HepG2 (cell line): ENCODE results near the gene SMPX. TPM values are rescaled to one million over a fixed set of nuclear protein-coding genes. Genes with fewer than 3 reads are reported as not detected.

Experiments used
- ATAC-seq: fragments of 200-7000 bp; cut with Tn5 transposase; 3 replicates; pipeline ENCODE4 v1.9.1; 2020; ENCODE audit warnings: mild to moderate bottlenecking, moderate library complexity
- BruUV-seq: library from RNA; stranded (reverse); fragments of 400-500 nt; replicated peaks from 2 replicates; lab custom pipeline; 2021; lab: Mats Ljungman, UMichigan
- CTCF ChIA-PET: fragments of 300-600 bp; formaldehyde crosslinking; extraction: SDS; loops from one replicate; lab custom pipeline; 2021; ENCODE audit warnings: low total read pairs, inconsistent platforms, low intra/inter-chr PET ratio; lab: Yijun Ruan, JAX
- POLR2A ChIA-PET: fragments of 350-600 bp; sonication (Branson Sonifier 250); formaldehyde crosslinking; loops from one replicate; lab custom pipeline; 2020; ENCODE audit warnings: antibody characterized with exemption, inconsistent platforms; lab: Yijun Ruan, JAX
- DNase-seq: peaks from one replicate; pipeline ENCODE4 v3.0.0-alpha.2; 2015; ENCODE audit warnings: low spot score
- FAIRE-seq: peaks from 3 replicates; lab custom pipeline; 2011; peaks lifted over from hg19 to GRCh38; lab: Jason Lieb, UNC
- H2AFZ ChIP-seq: one replicate; pipeline ENCODE4 v1.6.1; 2011; ENCODE audit warnings: low read length, inconsistent platforms
- H3K27ac ChIP-seq: fragments of 300-600 bp; 3 replicates; pipeline ENCODE4 v1.8.0; 2011; ENCODE audit warnings: mixed run types, mild to moderate bottlenecking, mixed read lengths, low read length, inconsistent platforms; ENCODE audit not compliant: insufficient read depth; ENCODE audit errors: extremely low read length
- H3K27me3 ChIP-seq, 2 experiments: fragments of 200-600 bp in 1 of 2; 2 replicates in 1 of 2; 3 replicates in 1 of 2; pipeline versions ENCODE4 v1.6.0 to v1.8.0; 2011; ENCODE audit warnings: low read length in 2 of 2, mild to moderate bottlenecking in 2 of 2, moderate library complexity in 2 of 2, inconsistent platforms in 1 of 2; ENCODE audit not compliant: insufficient read depth in 2 of 2, control insufficient read depth in 1 of 2
- H3K36me3 ChIP-seq, 2 experiments: fragments of 200-600 bp in 1 of 2; replicated peaks in 1 of 2; 2 replicates in 1 of 2; 3 replicates in 1 of 2; pipeline versions ENCODE4 v1.5.1 to v1.8.0; 2011; ENCODE audit warnings: low read length in 2 of 2, inconsistent platforms in 1 of 2; ENCODE audit not compliant: insufficient read depth in 2 of 2, control insufficient read depth in 1 of 2
- H3K4me1 ChIP-seq: 2 replicates; pipeline ENCODE4 v1.5.1; 2012; ENCODE audit warnings: low read length, inconsistent platforms; ENCODE audit not compliant: insufficient read depth
- H3K4me2 ChIP-seq: 2 replicates; pipeline ENCODE4 v1.6.0; 2011; ENCODE audit warnings: low read depth, low read length, inconsistent platforms
- H3K4me3 ChIP-seq, 3 experiments: fragments of 200-600 bp in 1 of 3; sonication (generic), shearing (Covaris generic) in 1 of 3; replicated peaks in 1 of 3; 2 replicates each; pipeline ENCODE4 v1.5.1; 2011 to 2016; ENCODE audit warnings: low read length in 3 of 3, inconsistent platforms in 2 of 3, low read depth in 2 of 3, mild to moderate bottlenecking in 2 of 3, control low read depth in 1 of 3, mixed read lengths in 1 of 3; ENCODE audit not compliant: insufficient read depth in 1 of 3
- H3K79me2 ChIP-seq: one replicate; pipeline ENCODE4 v1.6.1; 2011; ENCODE audit warnings: low read length, inconsistent platforms; ENCODE audit not compliant: insufficient read depth
- H3K9ac ChIP-seq: 2 replicates; pipeline ENCODE4 v1.6.0; 2011; ENCODE audit warnings: mild to moderate bottlenecking, low read depth, low read length, inconsistent platforms; ENCODE audit not compliant: insufficient read depth
- H3K9me3 ChIP-seq: 2 replicates; pipeline ENCODE4 v1.5.1; 2012; ENCODE audit warnings: mild to moderate bottlenecking, low read length
- H4K20me1 ChIP-seq: 2 replicates; pipeline ENCODE4 v1.6.0; 2011; ENCODE audit warnings: inconsistent platforms, mild to moderate bottlenecking, low read length, moderate library complexity; ENCODE audit not compliant: insufficient read depth
- CBX5 ChIP-seq: sonication (generic); formaldehyde crosslinking; IDR thresholded peaks from 2 replicates; pipeline ENCODE4 v1.4.0; 2020; ENCODE audit warnings: missing genetic modification reagents, borderline replicate concordance
- FOXK1 ChIP-seq: sonication (generic); formaldehyde crosslinking; IDR thresholded peaks from 2 replicates; pipeline ENCODE4 v1.4.0; 2020; ENCODE audit warnings: low read depth, missing genetic modification reagents, borderline replicate concordance
- ISL2 ChIP-seq: sonication (generic); formaldehyde crosslinking; IDR thresholded peaks from 2 replicates; pipeline ENCODE4 v1.5.0; 2020; ENCODE audit warnings: missing genetic modification reagents
- SNRNP70 ChIP-seq: fragments of 200-400 bp; formaldehyde crosslinking; IDR thresholded peaks from 2 replicates; pipeline ENCODE4 v1.6.1; 2017; ENCODE audit warnings: mild to moderate bottlenecking, low read depth, low read length, moderate library complexity
- ZBTB7A ChIP-seq: sonication (generic); formaldehyde crosslinking; IDR thresholded peaks from 2 replicates; pipeline ENCODE4 v1.8.0; 2022; ENCODE audit warnings: mild to moderate bottlenecking, missing genetic modification reagents
- ZNF367 ChIP-seq: sonication (generic); formaldehyde crosslinking; IDR thresholded peaks from 2 replicates; pipeline ENCODE4 v1.4.0; 2020; ENCODE audit warnings: missing genetic modification reagents, borderline replicate concordance
- ZSCAN22 ChIP-seq: sonication (generic); formaldehyde crosslinking; IDR thresholded peaks from 2 replicates; pipeline ENCODE4 v1.4.0; 2020; ENCODE audit warnings: mild to moderate bottlenecking, missing genetic modification reagents
- WGBS: methylation state at CpG from one replicate; pipeline ENCODE4 v1.1.6; 2017; ENCODE audit warnings: low lambda C conversion rate; 5-methylcytosine and 5-hydroxymethylcytosine counted together
- in situ Hi-C: cut with HindIII; loops from 2 replicates; pipeline ENCODE4 v1.10.0; 2017; ENCODE audit warnings: low pct_unique_long_range_greater_than_20kb; ENCODE audit not compliant: extremely low pct_ligation_motif_present
- intact Hi-C: fragments of 100-400 bp; cut with micrococcal nuclease; formaldehyde crosslinking; loops from one replicate; pipeline ENCODE4 v1.10.0; 2022; ENCODE audit not compliant: unreplicated experiment
- polyA plus RNA-seq, 8 experiments: library from polyadenylated mRNA; depleted of rRNA in 3 of 8; stranded (reverse) in 7 of 8; unstranded in 1 of 8; fragments of >200 nt; fragmentation: Illumina TruSeq in 4 of 8; extraction: Trizol in 4 of 8; gene quantifications; 2 replicates each; pipeline versions ENCODE4 v1.2.1 to v1.2.3, GENCODE V29; 2011 to 2016; ENCODE audit warnings: low read depth in 4 of 8, missing spikeins in 1 of 8, mixed read lengths in 1 of 8; ENCODE audit not compliant: insufficient read depth in 1 of 8
- total RNA-seq, 5 experiments: library from RNA; depleted of rRNA; stranded (reverse); fragments of >200 nt; fragmentation: Illumina TruSeq; extraction: Trizol; gene quantifications; 2 replicates each; pipeline ENCODE4 v1.2.3, GENCODE V29; 2016; ENCODE audit warnings: low read depth in 1 of 5
- TF ChIP-seq, protein P1 (sequence below): sonication (generic); formaldehyde crosslinking; IDR thresholded peaks from 2 replicates; pipeline ENCODE4 v1.4.0; 2020; ENCODE audit warnings: missing genetic modification reagents
- TF ChIP-seq, protein P2 (sequence below): sonication (generic); formaldehyde crosslinking; IDR thresholded peaks from 2 replicates; pipeline ENCODE4 v1.5.0; 2020; ENCODE audit warnings: missing genetic modification reagents, mild to moderate bottlenecking, borderline replicate concordance
- TF ChIP-seq, protein P3 (sequence below): sonication (generic); formaldehyde crosslinking; IDR thresholded peaks from 2 replicates; pipeline ENCODE4 v1.8.1; 2022; ENCODE audit warnings: mild to moderate bottlenecking, missing genetic modification reagents

Gene SMPX
- total and polyA plus RNA-seq, 2 of the 13 experiments (the other 11 are each of a cell fraction or from before 2014, with no cell fraction given): 0.95 to 1.8 TPM

DNA sequence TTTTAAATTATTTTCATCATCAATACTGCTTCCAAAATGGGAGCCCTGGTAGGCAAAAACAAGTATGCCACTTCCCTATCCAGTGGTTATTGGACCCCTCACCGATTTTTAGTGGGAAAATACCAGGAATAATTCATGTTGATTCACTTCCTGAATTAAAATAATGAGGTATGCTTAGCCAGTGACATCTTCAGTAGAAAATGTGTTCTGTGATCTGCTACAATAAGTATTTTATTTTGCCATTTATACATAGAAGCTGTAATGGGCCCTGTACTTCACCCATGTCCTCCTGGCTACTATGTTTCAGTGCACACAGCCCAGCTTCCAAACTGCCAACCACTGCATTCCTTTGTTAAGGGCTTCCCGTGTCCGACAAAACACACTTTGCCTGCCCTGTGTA is 58.8 kb downstream of the SMPX start (continued):
- TF ChIP-seq, protein P1, sequence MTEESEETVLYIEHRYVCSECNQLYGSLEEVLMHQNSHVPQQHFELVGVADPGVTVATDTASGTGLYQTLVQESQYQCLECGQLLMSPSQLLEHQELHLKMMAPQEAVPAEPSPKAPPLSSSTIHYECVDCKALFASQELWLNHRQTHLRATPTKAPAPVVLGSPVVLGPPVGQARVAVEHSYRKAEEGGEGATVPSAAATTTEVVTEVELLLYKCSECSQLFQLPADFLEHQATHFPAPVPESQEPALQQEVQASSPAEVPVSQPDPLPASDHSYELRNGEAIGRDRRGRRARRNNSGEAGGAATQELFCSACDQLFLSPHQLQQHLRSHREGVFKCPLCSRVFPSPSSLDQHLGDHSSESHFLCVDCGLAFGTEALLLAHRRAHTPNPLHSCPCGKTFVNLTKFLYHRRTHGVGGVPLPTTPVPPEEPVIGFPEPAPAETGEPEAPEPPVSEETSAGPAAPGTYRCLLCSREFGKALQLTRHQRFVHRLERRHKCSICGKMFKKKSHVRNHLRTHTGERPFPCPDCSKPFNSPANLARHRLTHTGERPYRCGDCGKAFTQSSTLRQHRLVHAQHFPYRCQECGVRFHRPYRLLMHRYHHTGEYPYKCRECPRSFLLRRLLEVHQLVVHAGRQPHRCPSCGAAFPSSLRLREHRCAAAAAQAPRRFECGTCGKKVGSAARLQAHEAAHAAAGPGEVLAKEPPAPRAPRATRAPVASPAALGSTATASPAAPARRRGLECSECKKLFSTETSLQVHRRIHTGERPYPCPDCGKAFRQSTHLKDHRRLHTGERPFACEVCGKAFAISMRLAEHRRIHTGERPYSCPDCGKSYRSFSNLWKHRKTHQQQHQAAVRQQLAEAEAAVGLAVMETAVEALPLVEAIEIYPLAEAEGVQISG (CRISPR knock-in tag): no peak
- no peak for TF ChIP-seq ISL2
- no peak for TF ChIP-seq CBX5 (CRISPR knock-in tag)

DNA sequence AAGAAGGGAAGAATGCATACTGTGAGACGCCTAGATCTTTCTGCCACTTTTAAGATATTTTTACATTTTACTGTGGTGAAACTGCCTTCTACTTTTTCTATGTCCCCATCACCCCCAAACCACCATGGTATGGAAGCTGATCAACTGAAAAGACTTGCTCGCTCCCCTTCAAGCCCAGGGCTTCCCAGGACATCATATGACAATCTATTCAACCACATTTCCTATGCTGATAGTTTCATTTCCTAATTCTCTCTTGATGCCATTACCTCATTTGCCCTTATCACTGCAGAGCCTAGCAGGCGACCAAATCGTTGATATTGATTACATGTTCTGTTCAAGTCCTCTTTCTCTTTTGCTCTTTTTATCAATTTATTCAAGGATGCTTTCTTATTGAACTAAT is 59.6 kb downstream of the SMPX start:
- POLR2A ChIA-PET: no interaction called here
- no peak overlapping the region for H3K27ac ChIP-seq
- no peaks in the 10 kb centered on the region for H3K79me2 ChIP-seq
- H3K9me3 ChIP-seq: no peaks in the 10 kb centered on the region
- H3K36me3 ChIP-seq: no peaks in the 10 kb centered on the region
- no peaks in the 10 kb centered on the region for H3K27me3 ChIP-seq
- in situ Hi-C loops: no loop called here
- 42% methylated on average over 4 of the region's 4 CpGs for WGBS
- intact Hi-C loops: no loop called here
- TF ChIP-seq, protein P2, sequence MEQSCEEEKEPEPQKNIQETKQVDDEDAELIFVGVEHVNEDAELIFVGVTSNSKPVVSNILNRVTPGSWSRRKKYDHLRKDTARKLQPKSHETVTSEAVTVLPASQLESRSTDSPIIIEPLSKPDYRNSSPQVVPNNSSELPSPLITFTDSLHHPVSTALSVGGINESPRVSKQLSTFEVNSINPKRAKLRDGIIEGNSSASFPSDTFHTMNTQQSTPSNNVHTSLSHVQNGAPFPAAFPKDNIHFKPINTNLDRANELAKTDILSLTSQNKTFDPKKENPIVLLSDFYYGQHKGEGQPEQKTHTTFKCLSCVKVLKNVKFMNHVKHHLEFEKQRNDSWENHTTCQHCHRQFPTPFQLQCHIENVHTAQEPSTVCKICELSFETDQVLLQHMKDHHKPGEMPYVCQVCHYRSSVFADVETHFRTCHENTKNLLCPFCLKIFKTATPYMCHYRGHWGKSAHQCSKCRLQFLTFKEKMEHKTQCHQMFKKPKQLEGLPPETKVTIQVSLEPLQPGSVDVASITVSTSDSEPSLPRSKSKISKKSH (CRISPR knock-in tag): no peak
- no peak for TF ChIP-seq ZNF367 (CRISPR knock-in tag)
- TF ChIP-seq SNRNP70: no peak
- TF ChIP-seq ZSCAN22 (CRISPR knock-in tag): no peak
- TF ChIP-seq, protein P3, sequence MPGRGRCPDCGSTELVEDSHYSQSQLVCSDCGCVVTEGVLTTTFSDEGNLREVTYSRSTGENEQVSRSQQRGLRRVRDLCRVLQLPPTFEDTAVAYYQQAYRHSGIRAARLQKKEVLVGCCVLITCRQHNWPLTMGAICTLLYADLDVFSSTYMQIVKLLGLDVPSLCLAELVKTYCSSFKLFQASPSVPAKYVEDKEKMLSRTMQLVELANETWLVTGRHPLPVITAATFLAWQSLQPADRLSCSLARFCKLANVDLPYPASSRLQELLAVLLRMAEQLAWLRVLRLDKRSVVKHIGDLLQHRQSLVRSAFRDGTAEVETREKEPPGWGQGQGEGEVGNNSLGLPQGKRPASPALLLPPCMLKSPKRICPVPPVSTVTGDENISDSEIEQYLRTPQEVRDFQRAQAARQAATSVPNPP (CRISPR knock-in tag): no peak
- TF ChIP-seq ZBTB7A (CRISPR knock-in tag): no peak
- TF ChIP-seq FOXK1 (CRISPR knock-in tag): no peak
- TF ChIP-seq, all 625 proteins: peak for 0
- Histone ChIP-seq H3K4me1 (no peaks in the 10 kb centered on the region), H3K4me3 (no peak overlapping the region), H4K20me1 (no peaks in the 10 kb centered on the region), H3K9ac (no peak overlapping the region), H3K4me2 (no peak overlapping the region), H2AFZ (no peak overlapping the region)
- FAIRE-seq (no peak), ATAC-seq (no peak), DNase-seq (no peak)
- BruUV-seq: no TSS peak
- CTCF ChIA-PET: no interaction called here
